CD4-positive, alpha-beta T cell treated with Interleukin-21 for 1 hour (primary cell): ENCODE data around the gene SPINK2.
A peak's percentile ranks its signal among the peaks of the same experiment; 100 is the strongest.

Experiments used
- DNase-seq: peaks from one replicate; pipeline ENCODE4 v3.0.0-alpha.2; 2020

The SPINK2 gene

DNA sequence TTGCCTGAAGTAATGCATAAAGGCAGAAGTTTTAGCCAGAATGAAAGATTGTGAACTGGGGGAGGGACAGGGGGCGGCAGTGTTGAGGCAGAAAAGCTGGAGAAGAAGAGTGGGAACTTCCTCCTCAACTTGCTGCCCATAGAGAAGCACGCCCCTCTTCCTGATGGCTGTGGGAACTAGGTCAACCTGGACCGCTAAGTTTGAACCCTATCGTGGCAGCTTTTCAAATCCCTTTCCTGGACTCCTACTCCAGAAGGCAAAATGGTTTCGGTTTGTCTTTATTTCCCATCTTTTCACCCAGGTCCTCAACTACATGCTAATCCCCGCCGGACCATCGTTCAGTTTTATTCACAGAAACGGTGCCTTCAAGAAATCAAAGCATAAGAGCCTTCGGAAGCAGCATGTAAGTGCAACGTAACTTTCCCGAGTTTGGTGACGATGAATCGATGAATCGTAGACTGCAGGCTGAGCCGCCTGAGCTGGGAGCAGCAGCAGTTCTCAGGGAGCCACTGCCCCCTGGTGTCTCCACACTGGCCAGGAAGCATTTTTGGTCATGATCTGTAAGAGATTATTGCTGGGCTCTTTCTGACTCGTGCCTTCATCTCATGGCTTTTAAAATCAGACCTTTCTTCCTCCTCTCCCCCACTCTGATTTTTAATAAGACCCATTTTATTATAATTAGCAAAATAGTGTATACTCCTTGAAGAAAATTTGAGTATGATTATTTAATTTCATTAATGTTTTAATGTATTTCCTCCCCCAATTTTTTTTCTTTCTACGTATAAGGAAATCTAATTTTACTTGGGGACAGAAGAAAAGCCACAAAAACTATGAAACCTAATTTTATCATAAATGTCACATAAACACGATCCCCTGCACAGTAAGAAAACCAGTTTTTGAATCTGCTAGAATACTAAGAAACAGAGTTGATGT lies 21.4 kb downstream of the SPINK2 start:
- peak; percentile 86 for DNase-seq

DNA sequence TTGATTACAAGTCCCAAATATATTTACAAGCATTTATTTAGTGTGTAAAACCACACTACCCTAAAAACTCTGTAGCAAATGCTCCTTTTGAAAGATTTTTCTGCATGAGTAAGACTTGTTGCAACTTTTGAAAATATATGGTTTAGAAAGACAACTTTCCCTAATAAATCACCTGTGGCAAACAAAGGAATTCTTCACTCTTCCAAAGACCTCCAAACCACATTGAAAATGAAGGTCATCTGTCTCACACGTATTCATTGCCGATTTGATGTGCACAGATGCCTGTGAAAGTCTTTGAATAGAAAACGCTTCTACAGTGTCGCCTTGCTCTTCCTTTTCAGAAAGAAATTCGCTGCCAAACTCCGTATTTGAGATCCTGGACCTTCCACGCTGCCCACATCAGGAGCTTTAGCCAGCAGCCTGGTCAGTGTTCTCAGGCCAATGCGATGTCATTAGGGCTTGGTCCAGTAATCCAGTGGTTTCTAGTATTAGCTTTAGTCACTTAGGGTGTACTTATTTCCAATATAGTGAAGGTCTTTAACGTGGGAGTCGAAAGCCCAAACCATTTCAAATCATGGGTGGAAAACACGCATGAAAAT lies 22.2 kb downstream of the SPINK2 start:
- DNase-seq: no peak

DNA sequence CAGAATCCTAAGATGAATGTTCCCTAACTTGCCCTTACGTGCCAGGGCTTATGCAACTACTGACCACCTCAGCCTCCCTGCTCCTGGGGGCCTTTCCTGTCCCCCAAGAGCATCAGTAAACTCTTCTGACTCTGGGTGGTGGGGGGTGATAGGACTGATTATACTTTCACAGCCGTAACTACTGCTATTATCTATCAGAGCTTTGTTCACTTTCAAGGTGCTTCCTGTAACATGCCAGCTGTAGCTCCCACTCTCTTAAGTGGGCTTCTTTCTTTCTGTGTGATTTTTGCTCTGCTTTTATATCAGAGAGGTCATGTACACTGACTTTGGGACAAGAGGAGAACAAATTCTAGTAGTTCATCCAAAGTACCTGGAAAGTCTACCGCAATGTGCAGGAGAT lies 25.3 kb downstream of the SPINK2 start:
- no peak for DNase-seq

DNA sequence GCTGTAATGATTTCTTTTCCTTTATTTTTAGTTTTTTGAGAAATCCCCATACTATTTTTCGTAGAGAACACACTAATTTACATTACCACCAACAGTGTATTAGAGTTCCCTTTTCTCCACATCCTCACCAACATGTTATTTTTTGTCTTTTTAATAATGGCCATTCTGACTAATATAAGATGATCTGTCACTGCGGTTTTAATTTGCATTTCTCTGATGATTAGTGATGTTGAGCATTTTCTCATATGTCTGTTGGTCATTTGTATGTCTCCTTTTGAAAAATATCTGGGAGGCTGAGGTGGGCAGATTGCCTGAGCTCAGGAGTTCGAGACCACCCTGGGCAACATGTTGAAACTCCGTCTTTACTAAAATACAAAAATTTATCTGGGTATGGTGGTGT lies 30.2 kb downstream of the SPINK2 start:
- DNase-seq: no peak

DNA sequence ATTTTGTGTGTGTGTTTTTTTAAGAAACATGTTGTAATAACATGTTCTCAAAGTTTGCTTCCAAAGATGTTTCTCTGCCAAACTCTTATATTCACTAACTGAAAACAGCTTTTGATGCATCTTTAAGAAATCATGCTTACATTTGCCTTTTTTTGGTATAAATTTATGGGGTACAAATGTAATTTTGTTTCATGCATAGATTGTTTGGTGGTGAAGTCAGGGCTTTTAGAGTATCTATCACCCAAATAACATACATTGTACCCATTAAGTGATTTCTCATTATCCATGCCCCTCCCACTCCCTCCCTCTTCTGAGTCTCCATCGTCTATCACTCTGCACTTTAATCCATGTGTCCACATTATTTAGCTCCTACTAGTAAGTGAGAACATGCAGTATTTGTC lies 30.8 kb downstream of the SPINK2 start:
- DNase-seq: no peak

DNA sequence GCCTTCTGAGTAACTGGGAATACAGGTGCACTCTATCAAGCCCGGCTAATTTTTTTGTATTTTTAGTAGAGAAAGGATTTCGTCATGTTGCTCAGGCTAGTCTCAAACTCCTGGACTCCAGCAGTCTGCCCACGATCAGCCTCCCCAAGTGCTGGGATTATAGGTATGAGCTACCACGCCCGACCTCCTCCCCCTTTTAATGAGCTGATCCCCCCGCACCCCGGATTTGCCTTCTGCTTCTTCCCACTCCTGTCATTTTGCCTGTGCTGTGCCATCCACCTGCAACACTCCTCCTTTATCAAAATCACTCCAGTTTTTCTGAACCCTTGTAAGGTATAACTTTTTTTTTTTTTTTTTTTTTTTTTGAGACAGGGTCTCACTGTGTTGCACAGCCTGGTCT lies 33.4 kb downstream of the SPINK2 start:
- no peak for DNase-seq

DNA sequence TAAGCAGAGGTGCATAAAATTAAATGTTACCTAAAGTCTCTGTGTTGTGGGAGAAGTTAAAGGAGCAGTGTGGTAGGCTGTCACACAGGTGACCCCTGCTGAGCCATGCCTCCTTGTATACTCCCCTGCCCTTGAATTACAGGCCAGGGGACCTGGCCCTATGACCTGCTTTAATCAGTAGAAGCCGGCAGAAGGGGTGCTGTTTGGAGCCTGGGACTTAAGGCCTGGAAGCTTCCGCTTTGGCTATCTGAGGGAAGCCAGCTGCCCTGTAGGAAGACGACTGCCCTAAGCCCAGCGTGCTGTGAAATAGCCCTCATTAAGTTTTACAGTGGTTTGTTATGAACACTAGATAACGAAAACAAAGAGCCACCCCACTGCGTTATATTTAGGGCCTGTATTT lies 34.1 kb downstream of the SPINK2 start:
- DNase-seq: no peak

DNA sequence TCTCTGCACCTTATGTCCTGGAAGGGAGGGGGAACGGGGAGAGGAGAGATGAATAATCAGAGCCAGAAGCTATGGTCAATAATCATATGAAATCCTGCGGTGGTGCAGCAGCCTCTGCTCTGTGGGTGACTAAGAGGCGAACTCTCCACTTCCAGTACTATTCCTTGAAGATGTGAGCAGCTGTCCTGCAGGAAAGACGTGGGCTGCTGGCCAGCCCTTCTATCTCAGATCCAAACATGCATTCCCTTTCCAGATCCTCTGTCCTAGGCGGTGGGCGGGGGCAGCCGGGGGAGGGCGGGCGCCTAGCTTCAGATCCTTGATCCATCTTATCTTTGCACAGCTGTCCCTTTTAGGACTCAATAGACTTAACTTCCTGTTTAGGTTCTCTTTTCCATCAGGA lies 34.5 kb downstream of the SPINK2 start:
- DNase-seq: no peak

DNA sequence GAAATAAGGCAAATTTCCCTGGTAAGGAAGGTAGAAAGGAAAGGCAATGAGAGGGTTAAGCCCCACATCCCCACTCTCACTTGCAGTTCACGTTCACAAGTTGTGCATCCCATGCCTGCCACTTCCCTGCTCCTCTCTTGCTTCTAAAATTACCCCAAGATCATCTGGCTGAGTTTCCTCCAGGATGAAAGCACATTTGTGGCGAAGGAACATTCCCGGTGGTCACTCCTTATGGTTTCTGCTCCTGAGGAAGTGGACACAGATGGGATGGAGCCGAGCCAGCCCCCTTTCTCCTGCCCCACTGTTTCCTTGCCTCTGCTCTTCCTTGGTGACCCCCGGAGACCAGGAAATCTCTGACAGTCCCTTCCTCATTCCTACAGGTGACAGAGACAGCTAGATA lies 37.5 kb downstream of the SPINK2 start:
- no peak for DNase-seq

DNA sequence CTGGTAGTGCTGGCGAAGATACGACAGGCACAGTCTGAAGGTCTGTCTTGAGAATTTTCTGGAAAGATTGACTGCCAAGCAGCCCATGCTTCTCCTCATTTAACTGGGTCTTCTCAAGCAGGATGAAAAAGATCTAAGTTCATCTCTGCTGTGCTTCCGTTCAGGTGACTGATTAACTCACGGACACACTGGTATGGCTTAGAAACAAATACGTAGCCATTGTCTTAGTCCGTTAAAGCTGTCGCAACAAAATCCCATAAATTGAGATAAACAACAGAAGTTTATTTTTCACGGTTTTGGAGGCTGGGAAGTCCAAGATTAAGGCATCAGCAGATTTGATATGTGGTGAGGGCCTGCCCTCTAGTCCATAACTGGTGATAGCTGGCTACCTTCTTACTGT lies 39.5 kb downstream of the SPINK2 start:
- DNase-seq: no peak

DNA sequence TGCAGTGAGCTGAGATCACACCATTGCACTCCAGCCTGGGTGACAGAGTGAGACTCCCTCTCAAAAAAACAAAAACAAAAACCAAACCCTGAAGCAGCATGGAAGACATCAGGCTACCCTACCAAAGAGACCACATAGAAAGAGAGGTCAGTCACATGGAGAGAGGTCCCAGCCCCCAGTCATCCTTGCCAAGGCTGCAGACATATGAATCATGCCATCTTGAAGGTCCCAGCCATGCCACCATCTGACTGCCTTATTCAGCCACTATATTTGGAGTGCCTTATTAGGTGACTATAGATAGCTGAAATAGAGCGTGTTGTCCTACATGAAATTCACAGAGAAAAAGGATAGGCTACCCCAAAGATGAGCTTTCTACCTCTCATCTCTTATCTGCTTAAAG lies 48.2 kb downstream of the SPINK2 start:
- DNase-seq: no peak

DNA sequence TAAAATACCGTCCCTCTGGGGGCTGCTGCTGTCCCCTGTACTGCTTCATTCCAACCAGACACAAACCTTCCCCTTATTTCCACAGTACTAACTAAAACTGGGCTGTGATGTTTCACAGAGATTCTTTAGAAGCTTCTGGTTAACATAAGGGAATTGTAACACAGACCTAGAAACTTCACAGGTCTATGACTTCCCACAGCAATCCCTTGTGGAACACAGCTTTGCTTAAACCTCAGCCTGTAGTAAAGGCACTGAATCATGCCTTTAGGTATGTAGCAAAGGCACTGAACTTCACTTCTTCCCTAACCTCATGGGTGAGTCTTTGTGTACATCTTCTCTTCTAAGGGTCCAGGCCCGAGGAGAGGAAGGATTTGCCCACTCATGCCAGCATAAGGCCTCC lies 49.4 kb downstream of the SPINK2 start:
- no peak for DNase-seq

DNA sequence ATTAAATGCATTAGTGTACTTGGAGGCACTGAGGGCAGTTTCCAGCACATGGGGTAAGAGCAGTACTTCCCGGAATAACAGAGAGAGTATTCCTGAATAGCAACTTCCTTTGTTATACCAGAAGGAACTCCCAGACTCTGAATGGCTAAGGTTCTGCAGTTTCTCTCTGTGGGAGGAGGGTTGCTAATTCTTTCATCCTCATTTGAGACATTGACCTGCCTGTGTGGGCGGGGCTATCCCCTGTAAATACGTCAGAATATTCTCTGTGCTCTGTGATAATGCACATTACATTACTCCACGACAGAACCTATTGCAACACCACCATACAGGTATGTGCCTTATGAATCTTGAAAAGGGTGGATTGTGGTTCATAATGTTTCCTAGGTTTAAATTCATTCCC lies 52.7 kb downstream of the SPINK2 start:
- no peak for DNase-seq

DNA sequence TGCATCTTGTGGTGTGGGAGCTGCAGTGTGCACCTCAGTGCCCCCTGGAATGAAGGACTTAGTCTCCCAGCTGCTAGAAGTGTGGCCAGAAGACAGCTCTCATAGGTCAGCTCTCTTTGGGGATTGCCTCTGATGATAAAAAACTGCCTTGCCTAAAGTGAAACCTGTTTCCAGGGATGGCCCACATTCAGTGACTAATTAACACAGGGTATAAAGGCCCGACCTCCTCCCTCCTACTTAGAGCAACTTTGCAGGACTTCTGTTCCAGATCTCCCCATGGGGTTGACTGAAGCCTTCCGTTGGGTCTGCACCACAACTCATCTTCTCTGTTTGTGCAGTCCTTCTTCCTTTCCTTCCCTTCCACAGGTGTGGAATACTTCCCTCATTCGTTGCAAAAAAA lies 53.2 kb downstream of the SPINK2 start:
- DNase-seq: no peak

DNA sequence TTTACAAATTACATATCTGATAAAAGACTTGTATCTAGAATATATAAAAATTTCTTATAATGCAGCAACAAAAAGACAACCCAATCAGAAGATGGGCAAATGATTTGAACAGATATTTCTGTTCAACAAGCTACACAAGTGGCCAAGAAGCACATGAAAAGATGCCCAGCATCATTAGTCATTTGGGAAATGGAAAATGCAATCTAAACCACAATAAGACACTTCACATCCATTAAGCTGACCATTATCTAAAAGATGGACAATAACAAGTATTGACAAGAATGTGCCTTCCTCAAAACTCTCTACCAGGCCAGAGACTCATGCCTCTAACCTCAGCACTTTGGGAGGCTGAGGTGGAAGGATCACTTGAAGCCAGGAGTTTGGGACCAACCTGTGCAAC lies 53.9 kb downstream of the SPINK2 start:
- no peak for DNase-seq

DNA sequence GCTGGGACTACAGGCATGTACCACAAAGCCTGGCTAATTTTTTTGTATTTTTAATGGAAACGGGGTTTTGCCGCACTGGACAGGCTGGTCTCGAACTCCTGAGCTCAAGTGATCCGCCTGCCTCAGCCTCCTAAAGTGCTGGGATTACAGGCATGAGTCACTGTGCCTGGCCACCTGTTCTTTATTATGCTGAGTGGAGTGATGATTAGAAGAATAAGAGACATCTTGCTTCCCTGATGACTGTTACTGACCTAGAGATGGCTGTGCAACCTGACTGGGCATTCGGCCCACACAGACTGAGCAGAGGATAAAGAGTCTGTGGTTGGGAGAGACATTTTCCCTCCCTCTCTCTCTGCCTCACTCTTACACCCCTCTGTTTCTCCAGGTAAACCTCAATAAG lies 56.7 kb downstream of the SPINK2 start:
- no peak for DNase-seq

DNA sequence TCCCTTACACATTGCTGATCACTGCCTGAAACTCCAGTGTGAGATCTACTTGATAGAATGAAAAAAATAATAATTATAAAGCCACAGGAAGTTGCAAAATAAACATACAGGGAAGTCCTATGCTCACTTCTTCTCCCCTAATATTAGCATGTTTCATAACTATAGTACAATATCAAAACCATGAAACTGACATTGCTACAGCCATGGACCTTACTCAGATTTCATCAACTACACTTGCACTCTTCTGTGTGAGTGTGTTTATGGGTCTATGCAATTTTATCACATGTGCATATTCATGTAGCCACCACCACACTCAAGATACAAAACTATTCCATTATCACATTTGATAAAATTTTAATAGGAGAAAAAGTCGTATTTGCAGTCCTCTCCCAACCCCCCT lies 57.3 kb downstream of the SPINK2 start:
- DNase-seq: no peak

DNA sequence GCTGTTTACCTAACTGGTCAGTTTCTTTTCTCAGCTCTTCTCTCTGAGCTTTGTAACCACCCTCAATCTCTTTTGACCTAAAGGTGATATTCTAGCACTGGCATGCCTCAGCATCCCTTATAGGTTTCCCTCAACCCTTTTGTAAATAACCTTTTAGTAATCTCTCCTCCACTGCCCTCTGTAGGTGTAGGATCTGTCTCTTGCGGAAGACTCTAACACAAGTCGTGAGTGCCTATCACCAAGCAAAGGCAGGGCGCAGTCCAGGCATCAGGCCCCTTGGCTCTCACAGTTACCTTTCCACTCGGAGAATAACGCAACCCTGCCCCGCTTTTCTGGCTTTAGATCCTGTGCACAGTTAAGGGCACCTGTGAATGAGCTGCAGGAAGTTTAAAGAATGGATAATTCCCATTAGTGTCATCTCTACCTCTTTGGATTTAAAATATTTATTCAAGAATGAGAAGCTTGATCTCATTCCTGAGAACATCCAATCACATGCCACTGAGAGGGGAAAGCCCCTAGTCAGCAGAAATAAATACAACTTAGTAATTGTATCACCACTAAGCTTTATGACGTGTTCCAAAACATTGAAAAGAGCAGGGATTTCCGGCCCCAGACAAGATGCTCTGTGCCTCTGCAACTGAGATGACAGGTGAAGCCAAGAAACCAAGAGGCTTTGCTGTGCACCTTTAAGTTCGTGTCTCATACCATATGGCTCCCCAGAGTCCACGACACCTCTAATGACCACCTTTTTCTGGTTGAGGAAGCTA lies 58.8 kb downstream of the SPINK2 start:
- peak; percentile 39 for DNase-seq

DNA sequence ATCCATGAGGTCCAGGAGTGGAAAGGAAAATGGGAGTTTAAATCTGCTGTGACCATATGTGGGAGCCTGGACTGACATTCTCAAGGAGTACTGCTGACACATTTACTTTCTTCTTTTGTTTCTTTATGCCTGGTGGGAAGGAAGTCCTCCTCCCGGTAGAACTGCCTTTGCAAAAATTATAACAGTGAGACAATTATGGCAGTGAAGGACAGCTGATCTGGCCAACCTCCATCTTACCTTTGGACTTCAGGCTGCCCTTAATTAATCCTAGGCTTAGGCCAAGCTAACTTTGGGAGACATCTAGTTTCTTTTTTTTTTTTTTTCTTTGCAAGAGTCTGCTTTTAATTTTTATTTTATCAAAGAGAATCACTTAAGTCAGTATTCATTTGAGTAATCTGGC lies 61.3 kb downstream of the SPINK2 start:
- DNase-seq: no peak
